Measurements from ENCODE around the gene ZNF69.
A peak's percentile ranks its signal among the peaks of the same experiment; 100 is the strongest.
"Not testable (repeated sequence)": the region's sequence is repeated elsewhere in the genome, so short reads cannot be mapped to it uniquely, and the experiment has no call there.

Gene ZNF69

DNA sequence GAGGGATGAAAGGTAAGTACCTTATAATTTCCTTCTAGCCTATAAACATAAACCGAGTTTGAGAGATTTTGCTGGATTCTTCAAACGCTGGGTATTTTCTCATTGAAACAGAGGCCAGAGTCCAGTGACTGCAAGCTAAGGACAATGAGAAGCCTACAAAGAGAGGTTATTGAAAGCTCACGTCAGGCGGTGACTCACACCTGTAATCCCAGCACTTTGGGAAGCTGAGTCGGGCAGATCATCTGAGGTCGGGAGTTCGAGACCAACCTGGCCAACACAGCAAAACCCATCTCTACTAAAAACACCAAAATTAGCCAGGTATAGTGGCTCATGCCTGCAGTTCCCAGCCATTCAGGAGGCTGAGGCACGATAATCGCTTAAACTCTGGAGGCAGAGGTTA lies 15.0 kb upstream of the ZNF69 start:
- Histone ChIP-seq H3K27ac (ENCODE audit: low read length, poor library complexity, severe bottlenecking) (no peak overlapping the region), H3K23ac (ENCODE audit: low read length in 2 of 2) (no peak overlapping the region), H3K36me3 (ENCODE audit: control insufficient read depth in 1 of 2, insufficient read depth in 2 of 2, low read depth in 1 of 2, low read length in 2 of 2) (peaks cover 0 to 15% of the 10 kb centered on the region in 2 experiments), H2BK15ac (ENCODE audit: low read depth, poor library complexity, severe bottlenecking) (no peak overlapping the region), H4K91ac (ENCODE audit: low read length) (no peak overlapping the region), H2AFZ (ENCODE audit: low read depth, low read length) (no peak overlapping the region), H3K14ac (ENCODE audit: low read length in 2 of 2) (no peak overlapping the region), H3K4me2 (ENCODE audit: low read length, poor library complexity, severe bottlenecking) (no peak overlapping the region), H3K27me3 (ENCODE audit: control insufficient read depth in 1 of 2, insufficient read depth in 1 of 2, low read length in 2 of 2) (no peaks in the 10 kb centered on the region), H3K9me3 (ENCODE audit: control insufficient read depth, low read length) (peaks cover 51% of the 10 kb centered on the region), H3K4ac (ENCODE audit: low read depth in 1 of 2, low read length in 2 of 2) (no peak overlapping the region), H3K4me1 (ENCODE audit: control insufficient read depth, insufficient read depth, low read depth, low read length) (no peaks in the 10 kb centered on the region), H2BK5ac (ENCODE audit: low read depth, low read length, poor library complexity, severe bottlenecking) (no peak overlapping the region), H2BK12ac (ENCODE audit: low read length in 2 of 2) (no peak overlapping the region), H2AK5ac (ENCODE audit: low read length, severe bottlenecking) (no peak overlapping the region), H4K8ac (ENCODE audit: low read length) (no peak overlapping the region), H3K4me3 (ENCODE audit: insufficient read depth in 1 of 2, low read depth in 1 of 2, low read length in 2 of 2) (no peak overlapping the region), H3K18ac (ENCODE audit: low read depth in 1 of 2, low read length in 2 of 2) (no peak overlapping the region), H3K9ac (ENCODE audit: low read length) (no peak overlapping the region), H3K79me1 (replicated peaks; ENCODE audit: low read length, poor library complexity, severe bottlenecking) (no peaks in the 10 kb centered on the region), H2BK120ac (ENCODE audit: low read depth, low read length) (no peak overlapping the region)
- no peak for DNase-seq
- WGBS, result 89% methylated on average over 9 of the region's 9 CpGs

DNA sequence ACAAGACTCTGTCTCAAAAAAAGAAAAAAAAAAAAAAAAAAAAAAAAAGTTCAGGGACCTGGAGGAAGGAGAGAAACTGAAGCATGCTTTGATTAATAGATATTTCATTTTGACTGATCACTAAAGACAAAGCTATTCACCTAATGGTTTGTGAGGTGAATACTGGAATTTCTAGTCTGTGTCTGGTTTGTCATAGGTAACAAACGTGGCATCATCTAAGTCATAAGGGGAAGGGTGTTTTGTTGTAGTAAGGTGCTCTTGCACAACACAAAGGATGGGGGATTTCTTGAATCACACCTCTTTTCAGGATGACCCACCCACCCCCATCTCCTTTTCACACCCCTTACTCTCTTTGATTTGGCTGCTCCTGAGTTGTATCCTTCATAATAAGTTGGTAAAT lies 13.8 kb upstream of the ZNF69 start:
- Histone ChIP-seq H2BK12ac (ENCODE audit: low read length in 2 of 2) (no peak overlapping the region), H2BK15ac (ENCODE audit: low read depth, poor library complexity, severe bottlenecking) (no peak overlapping the region), H3K4me1 (ENCODE audit: control insufficient read depth, insufficient read depth, low read depth, low read length) (no peaks in the 10 kb centered on the region), H3K23ac (ENCODE audit: low read length in 2 of 2) (no peak overlapping the region), H3K27me3 (ENCODE audit: control insufficient read depth in 1 of 2, insufficient read depth in 1 of 2, low read length in 2 of 2) (no peaks in the 10 kb centered on the region), H2AFZ (ENCODE audit: low read depth, low read length) (no peak overlapping the region), H3K9ac (ENCODE audit: low read length) (no peak overlapping the region), H2AK5ac (ENCODE audit: low read length, severe bottlenecking) (no peak overlapping the region), H3K18ac (ENCODE audit: low read depth in 1 of 2, low read length in 2 of 2) (no peak overlapping the region), H3K36me3 (ENCODE audit: control insufficient read depth in 1 of 2, insufficient read depth in 2 of 2, low read depth in 1 of 2, low read length in 2 of 2) (peaks cover 0 to 4% of the 10 kb centered on the region in 2 experiments), H2BK120ac (ENCODE audit: low read depth, low read length) (no peak overlapping the region), H3K14ac (ENCODE audit: low read length in 2 of 2) (no peak overlapping the region), H3K4me2 (ENCODE audit: low read length, poor library complexity, severe bottlenecking) (no peak overlapping the region), H4K91ac (ENCODE audit: low read length) (no peak overlapping the region), H3K79me1 (replicated peaks; ENCODE audit: low read length, poor library complexity, severe bottlenecking) (no peaks in the 10 kb centered on the region), H3K4me3 (ENCODE audit: insufficient read depth in 1 of 2, low read depth in 1 of 2, low read length in 2 of 2) (no peak overlapping the region), H4K8ac (ENCODE audit: low read length) (no peak overlapping the region), H2BK5ac (ENCODE audit: low read depth, low read length, poor library complexity, severe bottlenecking) (no peak overlapping the region), H3K27ac (ENCODE audit: low read length, poor library complexity, severe bottlenecking) (no peak overlapping the region), H3K4ac (ENCODE audit: low read depth in 1 of 2, low read length in 2 of 2) (no peak overlapping the region), H3K9me3 (ENCODE audit: control insufficient read depth, low read length) (peaks cover 40% of the 10 kb centered on the region)
- DNase-seq, result no peak
- 33% methylated on average over 1 of the region's 1 CpG for WGBS

DNA sequence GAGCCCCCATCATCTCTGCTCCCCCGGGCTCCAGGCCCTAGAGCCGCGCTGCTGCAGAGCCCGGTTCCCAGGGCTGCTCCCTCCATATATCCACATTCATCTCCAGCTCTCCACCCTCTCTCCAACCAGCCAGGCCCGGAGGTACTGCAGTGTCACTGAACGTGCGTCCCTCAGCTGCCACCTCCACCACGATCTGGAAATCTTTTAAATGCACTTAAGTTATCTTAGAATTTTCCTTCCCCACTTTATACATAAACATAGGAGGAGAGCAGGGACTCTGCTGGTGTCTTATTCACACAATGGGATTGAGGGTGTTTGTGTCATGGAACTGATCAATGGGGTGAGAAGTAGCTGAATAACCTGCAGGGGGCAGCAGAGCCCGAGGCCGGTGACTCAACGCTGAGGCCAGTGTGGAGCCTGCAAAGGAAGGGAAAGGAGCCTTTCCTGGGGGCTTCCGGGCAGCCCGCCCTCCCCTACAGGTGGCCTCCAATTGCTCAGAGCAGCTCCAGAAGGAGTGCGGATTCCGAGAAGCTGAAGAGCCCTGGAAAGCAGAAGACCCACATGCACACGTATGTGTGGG lies 7.8 kb upstream of the ZNF69 start:
- H3K23ac ChIP-seq (ENCODE audit: low read length in 2 of 2); H3K36me3 ChIP-seq (ENCODE audit: control insufficient read depth in 1 of 2, insufficient read depth in 2 of 2, low read depth in 1 of 2, low read length in 2 of 2); H2BK15ac ChIP-seq (ENCODE audit: low read depth, poor library complexity, severe bottlenecking); H2BK5ac ChIP-seq (ENCODE audit: low read depth, low read length, poor library complexity, severe bottlenecking); H2AFZ ChIP-seq (ENCODE audit: low read depth, low read length); H2BK120ac ChIP-seq (ENCODE audit: low read depth, low read length); H3K9ac ChIP-seq (ENCODE audit: low read length); H2AK5ac ChIP-seq (ENCODE audit: low read length, severe bottlenecking); H3K4me2 ChIP-seq (ENCODE audit: low read length, poor library complexity, severe bottlenecking); H3K79me1 ChIP-seq (replicated peaks; ENCODE audit: low read length, poor library complexity, severe bottlenecking); H3K4me1 ChIP-seq (ENCODE audit: control insufficient read depth, insufficient read depth, low read depth, low read length); H3K4ac ChIP-seq (ENCODE audit: low read depth in 1 of 2, low read length in 2 of 2); H3K27ac ChIP-seq (ENCODE audit: low read length, poor library complexity, severe bottlenecking); H2BK12ac ChIP-seq (ENCODE audit: low read length in 2 of 2); H3K4me3 ChIP-seq (ENCODE audit: insufficient read depth in 1 of 2, low read depth in 1 of 2, low read length in 2 of 2); H4K8ac ChIP-seq (ENCODE audit: low read length); H4K91ac ChIP-seq (ENCODE audit: low read length); H3K9me3 ChIP-seq (ENCODE audit: control insufficient read depth, low read length); H3K18ac ChIP-seq (ENCODE audit: low read depth in 1 of 2, low read length in 2 of 2); H3K27me3 ChIP-seq (ENCODE audit: control insufficient read depth in 1 of 2, insufficient read depth in 1 of 2, low read length in 2 of 2); H3K14ac ChIP-seq (ENCODE audit: low read length in 2 of 2): not testable (repeated sequence)
- WGBS, result 70% methylated on average over 15 of the region's 16 CpGs
- peak; percentile 17 for DNase-seq

DNA sequence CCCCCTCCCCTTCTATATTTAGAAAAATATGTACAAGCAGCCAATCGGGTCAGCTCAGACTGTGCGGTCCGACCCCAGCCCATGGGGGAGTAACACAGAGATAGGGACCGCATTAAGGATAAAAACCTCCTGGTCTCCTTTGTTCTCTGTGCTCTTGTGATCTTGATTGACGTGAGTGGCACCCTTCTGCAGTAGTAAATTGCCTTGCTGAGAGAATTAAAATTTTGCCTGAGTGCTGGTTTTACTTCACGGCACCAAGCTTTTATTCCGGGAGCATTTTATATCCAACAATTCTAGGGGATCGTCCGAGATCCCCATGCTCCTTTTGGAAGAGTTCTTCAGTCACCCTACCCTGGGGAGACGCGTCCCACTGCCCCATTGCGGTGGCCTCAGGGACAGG lies 7.0 kb upstream of the ZNF69 start:
- Histone ChIP-seq H2AK5ac (ENCODE audit: low read length, severe bottlenecking) (no peak overlapping the region), H3K27ac (ENCODE audit: low read length, poor library complexity, severe bottlenecking) (no peak overlapping the region), H3K14ac (ENCODE audit: low read length in 2 of 2) (no peak overlapping the region), H3K23ac (ENCODE audit: low read length in 2 of 2) (no peak overlapping the region), H3K18ac (ENCODE audit: low read depth in 1 of 2, low read length in 2 of 2) (no peak overlapping the region), H3K79me1 (replicated peaks; ENCODE audit: low read length, poor library complexity, severe bottlenecking) (no peaks in the 10 kb centered on the region), H2BK5ac (ENCODE audit: low read depth, low read length, poor library complexity, severe bottlenecking) (no peak overlapping the region), H4K91ac (ENCODE audit: low read length) (no peak overlapping the region), H3K36me3 (ENCODE audit: control insufficient read depth in 1 of 2, insufficient read depth in 2 of 2, low read depth in 1 of 2, low read length in 2 of 2) (no peaks in the 10 kb centered on the region), H3K27me3 (ENCODE audit: control insufficient read depth in 1 of 2, insufficient read depth in 1 of 2, low read length in 2 of 2) (peaks cover 0 to 6% of the 10 kb centered on the region in 2 experiments), H2BK12ac (ENCODE audit: low read length in 2 of 2) (no peak overlapping the region), H3K4me1 (ENCODE audit: control insufficient read depth, insufficient read depth, low read depth, low read length) (no peaks in the 10 kb centered on the region), H2BK15ac (ENCODE audit: low read depth, poor library complexity, severe bottlenecking) (no peak overlapping the region), H3K4ac (ENCODE audit: low read depth in 1 of 2, low read length in 2 of 2) (no peak overlapping the region), H3K4me2 (ENCODE audit: low read length, poor library complexity, severe bottlenecking) (no peak overlapping the region), H3K9me3 (ENCODE audit: control insufficient read depth, low read length) (no peaks in the 10 kb centered on the region), H3K9ac (ENCODE audit: low read length) (no peak overlapping the region), H4K8ac (ENCODE audit: low read length) (no peak overlapping the region), H2AFZ (ENCODE audit: low read depth, low read length) (no peak overlapping the region), H3K4me3 (ENCODE audit: insufficient read depth in 1 of 2, low read depth in 1 of 2, low read length in 2 of 2) (peak overlapping the region in 1 of 2 experiments; percentile 16), H2BK120ac (ENCODE audit: low read depth, low read length) (no peak overlapping the region)
- 93% methylated on average over 12 of the region's 12 CpGs for WGBS
- DNase-seq, result no peak
